Muscle layer of colon (tissue), 2 donors: ENCODE measurements around the gene RCL1.

Experiments used
- H3K27ac ChIP-seq: one replicate; pipeline ENCODE4 v1.7.0; 2013; ENCODE audit warnings: low read depth, mild to moderate bottlenecking, low read length, moderate library complexity
- H3K27me3 ChIP-seq, 2 donors: one replicate each; pipeline ENCODE4 v1.7.0; 2013; ENCODE audit warnings: low read length in 2 of 2, mild to moderate bottlenecking in 2 of 2; ENCODE audit not compliant: insufficient read depth in 2 of 2, control insufficient read depth in 1 of 2
- H3K36me3 ChIP-seq: one replicate; pipeline ENCODE4 v1.7.0; 2013; ENCODE audit warnings: mild to moderate bottlenecking, low read length; ENCODE audit not compliant: insufficient read depth
- H3K4me1 ChIP-seq: one replicate; pipeline ENCODE4 v1.7.0; 2013; ENCODE audit warnings: mild to moderate bottlenecking, low read length; ENCODE audit not compliant: insufficient read depth
- H3K4me3 ChIP-seq, 2 donors: one replicate each; pipeline ENCODE4 v1.7.0; 2013; ENCODE audit warnings: low read length in 2 of 2, low read depth in 1 of 2, mild to moderate bottlenecking in 1 of 2, moderate library complexity in 1 of 2
- H3K9ac ChIP-seq: one replicate; pipeline ENCODE4 v1.7.0; 2013; ENCODE audit warnings: low read length
- H3K9me3 ChIP-seq: one replicate; pipeline ENCODE4 v1.7.0; 2013; ENCODE audit warnings: mild to moderate bottlenecking, low read length
- donor health status: abdominal sarcoma.
- donor health status: Adenocarcinoma of cecum.

Gene RCL1

DNA sequence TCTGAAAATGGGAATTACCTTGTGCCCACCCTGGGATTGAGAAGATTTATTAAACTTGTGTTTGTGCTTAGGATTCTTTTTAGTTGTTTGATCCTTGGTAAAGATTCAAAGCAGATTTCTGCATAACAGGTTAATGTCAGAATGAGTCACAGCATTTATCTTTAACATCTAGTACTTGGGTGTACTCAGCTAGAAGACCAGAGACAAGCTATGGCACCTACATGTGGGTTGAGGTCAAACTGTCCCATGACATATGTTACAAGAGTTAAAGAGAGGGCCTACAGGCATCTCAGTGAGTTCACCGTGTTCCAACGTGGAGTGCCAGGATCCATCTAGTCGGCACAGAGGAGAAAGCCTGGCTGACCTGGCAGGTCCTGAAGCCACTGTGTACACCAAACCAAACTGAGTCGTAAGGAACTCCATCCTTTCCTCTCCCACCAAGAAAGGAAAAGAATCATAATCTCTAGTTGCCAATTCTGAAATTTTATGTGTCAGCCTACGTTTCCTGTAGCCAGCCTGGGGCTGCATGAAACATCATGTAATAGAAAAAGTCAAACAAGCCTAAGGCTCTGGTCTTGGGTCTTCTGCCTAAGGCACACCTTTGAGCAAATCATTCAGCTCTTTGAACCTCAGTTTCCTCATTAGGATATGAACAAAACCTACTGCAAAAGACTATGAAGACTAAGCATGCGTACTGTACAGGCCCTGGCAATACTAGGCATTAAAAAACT is 73.7 kb downstream of the RCL1 start:
- Histone ChIP-seq H3K4me1 (no peaks in the 10 kb centered on the region), H3K27ac (no peak overlapping the region), H3K36me3 (peaks cover 2% of the 10 kb centered on the region), H3K9me3 (no peaks in the 10 kb centered on the region), H3K9ac (no peak overlapping the region), H3K27me3 (no peaks in the 10 kb centered on the region), H3K4me3 (no peak overlapping the region)

DNA sequence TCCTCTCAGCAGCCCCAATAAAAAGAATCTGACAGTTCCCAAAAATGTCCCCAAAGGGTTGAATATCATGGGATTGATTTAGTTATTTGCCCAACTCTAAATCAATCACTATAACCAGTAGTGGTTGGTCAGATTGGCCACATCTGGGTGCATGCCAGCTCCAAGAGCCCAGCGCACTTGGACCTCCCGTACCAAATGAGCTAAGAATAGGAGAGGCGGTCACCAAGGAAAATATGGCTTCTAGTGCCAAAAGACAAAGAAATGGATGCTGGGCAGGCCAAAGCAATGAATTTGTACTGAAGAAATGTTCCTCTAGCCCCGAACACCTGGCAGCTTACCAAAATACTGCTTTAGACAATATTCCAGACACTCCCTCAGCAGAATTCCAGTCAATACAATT is 80.3 kb downstream of the RCL1 start:
- Histone ChIP-seq H3K9me3 (no peaks in the 10 kb centered on the region), H3K4me1 (no peaks in the 10 kb centered on the region), H3K36me3 (no peaks in the 10 kb centered on the region), H3K4me3 (no peak overlapping the region), H3K9ac (no peak overlapping the region), H3K27ac (no peak overlapping the region), H3K27me3 (no peaks in the 10 kb centered on the region)

DNA sequence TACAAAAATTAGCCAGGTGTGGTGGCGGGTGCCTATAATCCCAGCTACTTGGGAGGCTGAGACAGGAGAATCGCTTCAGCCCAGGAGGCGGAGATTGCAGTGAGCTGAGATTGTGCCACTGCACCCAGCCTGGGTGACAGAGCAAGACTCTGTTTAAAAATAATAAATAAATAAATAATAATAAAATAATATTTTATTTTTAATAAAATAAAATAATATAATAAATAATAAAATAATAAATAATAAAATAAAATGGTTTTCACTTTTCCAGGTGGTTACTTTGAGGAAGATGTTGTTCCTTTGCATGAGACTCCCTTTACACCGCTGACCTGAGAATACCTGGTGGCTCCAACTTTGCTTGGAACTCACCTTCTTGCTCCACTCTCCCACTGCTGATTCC is 82.8 kb downstream of the RCL1 start:
- no peaks in the 10 kb centered on the region for H3K4me1 ChIP-seq
- no peaks in the 10 kb centered on the region for H3K27me3 ChIP-seq
- H3K9ac ChIP-seq, result no peak overlapping the region
- no peak overlapping the region for H3K4me3 ChIP-seq
- H3K9me3 ChIP-seq, result no peaks in the 10 kb centered on the region
- H3K27ac ChIP-seq, result no peak overlapping the region
- no peaks in the 10 kb centered on the region for H3K36me3 ChIP-seq

DNA sequence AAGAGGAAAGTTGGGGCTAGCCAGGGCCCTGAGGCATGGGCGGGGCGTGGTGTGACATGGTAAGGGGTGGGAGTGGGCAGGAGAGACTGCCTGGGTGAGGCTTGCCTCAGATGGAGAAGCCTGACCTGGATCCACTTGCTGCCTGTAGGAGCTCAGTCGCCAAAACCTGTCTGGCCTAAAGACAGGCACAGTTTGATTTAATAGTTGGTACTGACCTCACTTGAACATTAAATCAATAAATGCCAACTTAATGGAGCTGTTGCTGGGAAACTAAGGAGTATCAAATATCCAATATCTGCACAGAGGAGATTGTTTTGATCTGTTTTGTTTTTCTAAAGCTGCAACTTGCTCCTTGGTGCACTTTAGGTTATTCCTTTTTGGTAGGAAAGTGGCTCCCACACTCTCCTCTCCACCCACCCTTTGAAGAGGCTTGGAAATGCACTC is 86.4 kb downstream of the RCL1 start:
- no peaks in the 10 kb centered on the region for H3K27me3 ChIP-seq
- H3K9ac ChIP-seq, result no peak overlapping the region
- H3K9me3 ChIP-seq, result no peaks in the 10 kb centered on the region
- H3K4me3 ChIP-seq, result no peak overlapping the region
- no peaks in the 10 kb centered on the region for H3K4me1 ChIP-seq
- H3K36me3 ChIP-seq, result no peaks in the 10 kb centered on the region
- H3K27ac ChIP-seq, result no peak overlapping the region

DNA sequence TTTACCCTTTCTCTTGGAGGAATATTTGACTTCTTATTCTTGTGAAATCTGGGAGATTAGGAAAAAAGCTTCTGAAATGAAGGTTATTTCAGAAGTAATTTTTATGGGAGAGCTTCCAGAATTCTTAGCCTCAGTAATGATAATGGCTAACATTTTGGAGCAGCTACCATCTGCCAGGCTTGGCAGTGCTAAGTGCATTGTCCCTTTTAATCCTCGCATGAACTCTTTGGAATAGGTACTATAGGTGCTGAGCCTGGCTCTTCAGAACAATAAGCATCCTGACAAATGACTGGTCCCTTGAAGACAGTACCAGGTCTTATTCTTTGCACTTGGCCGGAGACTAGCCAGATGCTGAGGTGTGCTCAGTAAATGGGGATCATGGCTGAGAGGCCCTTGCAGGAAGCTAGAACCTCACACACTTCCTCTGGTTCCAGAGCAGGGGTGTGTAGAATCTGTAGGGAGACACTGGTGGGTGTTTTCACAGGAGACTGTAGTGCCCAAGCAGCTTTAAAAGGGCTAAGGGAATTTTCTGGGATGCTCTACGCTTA is 90.7 kb downstream of the RCL1 start:
- H3K4me1 ChIP-seq, result no peaks in the 10 kb centered on the region
- no peak overlapping the region for H3K4me3 ChIP-seq
- H3K9ac ChIP-seq, result no peak overlapping the region
- no peaks in the 10 kb centered on the region for H3K36me3 ChIP-seq
- H3K27me3 ChIP-seq, result no peaks in the 10 kb centered on the region
- H3K9me3 ChIP-seq, result no peaks in the 10 kb centered on the region
- no peak overlapping the region for H3K27ac ChIP-seq

DNA sequence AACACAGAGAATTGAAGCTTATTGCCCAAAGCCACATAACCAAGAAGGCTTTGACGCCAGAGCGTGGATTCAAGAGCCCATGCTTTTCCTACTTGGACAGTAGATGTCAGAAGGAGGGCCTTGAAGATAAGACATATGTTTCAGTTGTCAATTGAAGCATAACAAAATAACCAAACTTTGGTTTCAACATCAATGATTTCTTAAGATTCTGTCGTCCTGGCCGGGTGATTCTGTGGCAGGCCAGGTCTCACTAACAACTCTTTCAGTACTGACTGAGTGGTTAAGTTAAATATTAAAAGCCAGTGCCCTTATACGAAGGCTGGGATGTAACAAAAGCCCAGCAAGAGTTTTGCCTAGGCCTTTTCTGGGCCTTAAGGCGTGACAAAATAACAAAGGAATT is 94.0 kb downstream of the RCL1 start:
- H3K36me3 ChIP-seq, result no peaks in the 10 kb centered on the region
- H3K4me1 ChIP-seq, result no peaks in the 10 kb centered on the region
- no peak overlapping the region for H3K4me3 ChIP-seq
- H3K27ac ChIP-seq, result no peak overlapping the region
- H3K9ac ChIP-seq, result no peak overlapping the region
- H3K27me3 ChIP-seq, result no peaks in the 10 kb centered on the region
- H3K9me3 ChIP-seq, result no peaks in the 10 kb centered on the region

DNA sequence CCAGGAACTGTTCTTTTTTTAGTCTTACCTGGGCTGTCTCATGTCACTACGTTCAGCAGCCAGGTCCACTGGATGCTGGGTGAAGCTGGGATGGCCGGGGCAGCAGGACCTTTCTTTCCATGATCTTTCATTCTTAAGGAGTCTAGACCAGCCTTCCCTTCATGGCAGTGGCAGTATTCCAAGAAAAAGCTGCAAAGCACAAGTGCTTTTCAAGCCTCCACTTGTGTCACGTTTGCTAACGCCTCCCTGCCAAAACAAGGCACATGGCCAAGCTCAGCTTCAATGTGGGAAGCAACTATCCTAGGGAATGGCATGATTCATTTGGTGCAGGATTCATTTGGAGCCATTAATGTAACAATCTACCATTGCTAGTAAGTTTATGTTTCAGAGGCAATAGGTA is 94.8 kb downstream of the RCL1 start:
- Histone ChIP-seq H3K27me3 (no peaks in the 10 kb centered on the region), H3K9me3 (no peaks in the 10 kb centered on the region), H3K27ac (no peak overlapping the region), H3K4me3 (no peak overlapping the region), H3K9ac (no peak overlapping the region), H3K4me1 (no peaks in the 10 kb centered on the region), H3K36me3 (no peaks in the 10 kb centered on the region)

DNA sequence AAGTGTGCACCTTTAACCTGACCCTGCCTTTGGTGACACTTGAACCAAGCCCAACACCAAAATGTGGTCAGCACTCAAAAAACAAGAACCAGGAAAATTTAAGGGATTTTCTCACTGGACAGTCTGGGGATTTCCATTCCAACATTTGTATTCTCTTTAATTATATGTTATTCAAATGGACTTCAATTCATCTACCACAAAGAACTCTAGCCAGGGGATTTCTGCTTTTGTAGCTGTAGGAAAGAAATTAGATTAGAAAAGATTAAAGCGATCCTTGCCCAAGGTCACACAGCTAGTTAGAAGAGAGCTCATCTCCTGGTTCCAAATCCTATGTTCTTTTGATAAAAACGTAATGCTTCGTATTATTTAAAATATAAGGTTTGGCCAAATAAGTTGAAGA is 97.5 kb downstream of the RCL1 start:
- H3K9me3 ChIP-seq, result no peaks in the 10 kb centered on the region
- H3K4me1 ChIP-seq, result no peaks in the 10 kb centered on the region
- H3K27ac ChIP-seq, result no peak overlapping the region
- H3K9ac ChIP-seq, result no peak overlapping the region
- H3K27me3 ChIP-seq, result no peaks in the 10 kb centered on the region
- H3K36me3 ChIP-seq, result no peaks in the 10 kb centered on the region
- no peak overlapping the region for H3K4me3 ChIP-seq

DNA sequence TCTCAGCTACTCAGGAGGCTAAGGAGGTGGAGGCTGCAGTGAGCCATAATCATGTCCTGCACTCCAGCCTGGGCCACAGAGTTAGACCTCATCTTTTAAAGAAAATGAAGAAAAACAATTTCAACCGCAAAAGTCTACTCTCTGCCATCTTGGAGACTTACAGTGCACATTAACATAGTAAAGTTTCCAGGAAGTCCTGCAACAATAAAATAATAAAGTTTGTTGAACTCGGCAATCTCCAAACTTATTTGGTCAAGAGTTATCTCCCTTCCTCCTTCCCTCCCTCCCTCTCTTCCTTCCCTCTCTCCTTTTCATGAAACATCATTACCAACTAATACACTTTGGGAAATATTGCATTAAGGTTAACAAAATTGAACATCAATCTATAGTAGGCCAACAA is 98.2 kb downstream of the RCL1 start:
- Histone ChIP-seq H3K4me1 (no peaks in the 10 kb centered on the region), H3K27ac (no peak overlapping the region), H3K9me3 (no peaks in the 10 kb centered on the region), H3K36me3 (no peaks in the 10 kb centered on the region), H3K9ac (no peak overlapping the region), H3K4me3 (no peak overlapping the region), H3K27me3 (no peaks in the 10 kb centered on the region)

DNA sequence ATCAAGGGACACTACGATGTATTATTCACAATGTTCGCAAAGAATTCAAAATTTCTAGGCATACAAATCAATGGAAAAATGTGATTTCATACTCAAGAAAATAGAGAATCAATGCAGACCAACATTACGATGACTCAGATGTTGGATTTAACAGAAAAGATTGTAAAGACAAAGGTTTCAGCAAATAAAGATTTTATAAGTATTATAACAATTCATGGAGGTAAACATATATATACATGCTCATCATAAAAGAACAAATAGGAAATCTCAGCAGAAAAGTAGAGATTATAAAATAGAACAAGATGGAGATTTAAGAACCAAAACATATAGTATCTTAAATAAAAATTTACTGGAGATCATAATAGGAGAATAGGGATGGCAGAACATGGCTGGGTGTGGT is 98.9 kb downstream of the RCL1 start:
- no peaks in the 10 kb centered on the region for H3K9me3 ChIP-seq
- H3K27ac ChIP-seq, result no peak overlapping the region
- H3K4me1 ChIP-seq, result no peaks in the 10 kb centered on the region
- H3K4me3 ChIP-seq, result no peak overlapping the region
- H3K27me3 ChIP-seq, result no peaks in the 10 kb centered on the region
- H3K9ac ChIP-seq, result no peak overlapping the region
- no peaks in the 10 kb centered on the region for H3K36me3 ChIP-seq

DNA sequence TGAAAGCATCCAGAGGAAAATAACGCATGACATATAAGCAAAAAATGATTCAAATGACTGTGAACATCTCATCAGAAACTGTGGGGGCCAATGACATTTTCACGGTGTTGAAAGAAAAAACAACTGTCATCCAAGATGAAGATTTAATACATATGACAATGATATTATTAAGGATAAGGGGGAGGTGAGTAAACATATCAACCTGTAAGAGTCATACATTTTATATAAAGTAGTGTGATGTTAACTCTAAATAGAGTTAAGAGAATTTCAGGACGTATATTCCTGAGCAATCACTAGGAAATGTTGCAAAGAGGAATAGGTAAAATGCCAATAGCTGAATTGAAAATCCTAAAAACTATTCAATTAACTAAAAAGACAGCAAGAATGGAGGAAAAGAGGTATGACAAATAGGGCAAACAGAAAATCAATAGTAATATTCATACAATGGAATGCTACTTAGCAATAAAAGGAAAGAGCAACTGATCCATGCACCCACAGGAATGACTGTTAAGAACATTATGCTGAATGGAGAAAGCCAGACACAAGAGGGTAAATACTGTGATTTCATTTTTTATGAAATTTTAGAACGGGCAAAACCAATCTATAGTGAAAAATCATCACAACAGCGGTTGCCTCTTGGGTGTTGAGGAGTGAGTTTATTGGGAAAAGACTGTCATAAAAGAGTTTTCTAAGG is 99.9 kb downstream of the RCL1 start:
- Histone ChIP-seq H3K27me3 (no peaks in the 10 kb centered on the region), H3K4me1 (no peaks in the 10 kb centered on the region), H3K9ac (no peak overlapping the region), H3K4me3 (no peak overlapping the region), H3K9me3 (no peaks in the 10 kb centered on the region), H3K36me3 (no peaks in the 10 kb centered on the region), H3K27ac (no peak overlapping the region)

DNA sequence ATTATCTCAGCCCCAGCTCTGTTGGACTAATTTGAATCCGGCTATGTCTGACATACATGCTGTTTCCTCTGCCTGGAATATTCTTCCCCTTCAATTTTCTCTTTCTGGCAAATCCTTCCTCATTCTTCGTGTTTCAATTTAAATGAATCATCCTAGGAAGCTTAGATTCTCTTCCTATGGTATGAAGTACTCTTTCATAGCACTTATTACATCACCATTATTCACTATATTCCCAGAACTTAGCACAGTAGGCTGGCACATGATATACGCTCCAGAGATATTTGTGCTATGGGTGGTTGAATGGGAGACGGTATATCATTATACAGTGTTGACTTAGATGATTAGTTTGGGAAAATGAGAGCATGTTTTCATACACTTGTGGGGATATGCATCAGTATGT is 101.3 kb downstream of the RCL1 start:
- H3K9ac ChIP-seq, result no peak overlapping the region
- H3K27me3 ChIP-seq, result no peaks in the 10 kb centered on the region
- H3K4me1 ChIP-seq, result no peaks in the 10 kb centered on the region
- no peak overlapping the region for H3K4me3 ChIP-seq
- H3K36me3 ChIP-seq, result no peaks in the 10 kb centered on the region
- H3K9me3 ChIP-seq, result no peaks in the 10 kb centered on the region
- H3K27ac ChIP-seq, result no peak overlapping the region
